Epithelial cell of prostate (primary cell): ENCODE data around the gene ZNF655.

ENCODE experiments used
- DNase-seq: peaks from one replicate; pipeline ENCODE4 v3.0.0-alpha.2; 2011; ENCODE audit warnings: low read depth, low spot score
- H3K27ac ChIP-seq: fragments of 450-650 bp; 2 replicates; pipeline ENCODE4 v1.5.1; 2017; ENCODE audit warnings: mild to moderate bottlenecking

Gene ZNF655

DNA sequence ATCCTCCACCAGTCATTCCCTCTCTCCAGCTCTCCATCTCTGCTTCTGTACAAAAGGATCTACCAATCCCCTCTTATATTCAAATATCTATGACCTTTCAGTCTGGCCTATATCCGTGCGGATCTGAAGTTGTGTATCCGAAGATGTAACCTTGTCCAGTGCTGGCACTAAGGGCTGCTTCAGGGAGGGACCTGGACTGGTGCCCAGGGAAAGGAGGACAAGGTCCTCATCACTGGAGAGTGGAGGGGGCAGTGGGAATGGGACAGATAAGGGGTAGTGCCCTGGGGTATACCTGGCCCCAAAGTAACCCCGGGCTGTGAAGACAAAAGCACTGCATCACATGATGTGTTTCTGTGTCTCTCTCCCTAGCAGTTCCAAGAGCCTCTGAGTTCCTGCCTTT, 41.4 kb downstream of the ZNF655 start:
- H3K27ac ChIP-seq = no peak overlapping the region
- no peak for DNase-seq

DNA sequence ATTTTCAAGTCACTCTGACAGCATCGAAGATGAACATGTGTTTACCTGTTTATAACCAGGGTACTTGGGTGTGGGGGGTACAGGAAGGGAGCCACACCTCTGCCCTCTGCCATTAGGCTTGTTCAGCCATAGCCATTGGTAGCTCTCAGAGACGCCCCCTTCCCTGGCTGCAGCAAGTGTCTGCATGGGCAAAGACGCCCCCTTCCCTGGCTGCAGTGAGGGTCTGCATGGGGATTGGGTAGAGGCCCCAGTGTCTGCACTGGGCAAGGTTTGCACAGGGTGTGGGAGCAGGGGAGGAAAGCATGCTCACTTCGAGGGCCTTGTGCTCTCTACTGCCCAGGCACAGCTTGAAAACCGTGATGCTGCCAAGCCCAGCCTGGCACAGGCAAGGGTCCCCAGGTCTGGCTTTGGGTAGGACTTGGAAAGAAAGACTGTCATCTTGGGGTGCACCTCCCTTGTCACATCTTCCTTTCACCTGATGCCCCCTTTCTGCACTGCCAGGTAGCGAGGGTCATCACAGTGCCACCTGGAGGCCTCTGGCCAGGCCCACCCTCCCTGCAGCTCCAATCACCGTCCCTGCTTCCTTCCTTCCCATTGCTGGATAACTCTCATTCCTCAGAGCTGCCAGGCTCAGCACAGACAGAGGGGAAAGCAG, 43.3 kb downstream of the ZNF655 start:
- no peak for DNase-seq
- no peak overlapping the region for H3K27ac ChIP-seq

DNA sequence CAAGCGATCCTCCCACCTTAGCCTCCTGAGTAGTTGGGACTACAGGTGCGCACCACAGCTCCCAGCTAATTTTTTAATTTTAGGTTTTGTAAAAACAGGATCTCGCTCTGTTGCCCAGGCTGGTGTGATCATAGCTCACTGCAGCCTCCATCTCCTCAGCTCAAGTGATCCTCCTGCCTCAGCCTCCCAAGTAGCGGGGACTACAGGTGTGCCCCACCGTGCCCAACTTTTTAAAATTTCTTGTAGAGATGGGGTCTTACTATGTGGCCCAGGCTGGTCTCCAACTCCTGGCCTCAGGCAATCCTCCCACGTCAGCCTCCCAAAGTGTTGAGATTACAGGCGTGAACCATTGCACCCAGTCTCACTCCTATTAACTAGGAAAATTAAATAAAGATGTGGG, 47.1 kb downstream of the ZNF655 start:
- H3K27ac ChIP-seq = no peak overlapping the region
- DNase-seq = no peak

DNA sequence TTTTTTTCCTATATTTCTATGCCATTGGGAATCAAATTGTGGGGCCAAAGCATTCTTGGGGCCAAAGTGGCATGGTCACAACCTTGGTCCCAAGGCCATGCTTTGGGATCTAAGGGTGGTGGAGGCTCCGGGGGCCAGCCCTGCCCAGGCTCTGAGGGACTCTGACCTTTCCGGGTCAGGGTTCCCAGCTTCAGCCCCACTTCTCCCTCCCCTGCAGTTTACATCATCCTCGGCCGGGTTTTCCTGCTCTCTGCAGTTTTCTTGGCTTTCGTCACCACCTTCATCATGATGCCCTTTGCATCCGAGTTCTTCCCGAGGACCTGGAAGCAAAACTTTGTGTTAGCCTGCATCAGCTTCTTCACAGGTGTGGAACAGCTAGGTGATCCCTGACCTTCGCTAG, 48.1 kb downstream of the ZNF655 start:
- DNase-seq = no peak
- H3K27ac ChIP-seq = no peak overlapping the region

DNA sequence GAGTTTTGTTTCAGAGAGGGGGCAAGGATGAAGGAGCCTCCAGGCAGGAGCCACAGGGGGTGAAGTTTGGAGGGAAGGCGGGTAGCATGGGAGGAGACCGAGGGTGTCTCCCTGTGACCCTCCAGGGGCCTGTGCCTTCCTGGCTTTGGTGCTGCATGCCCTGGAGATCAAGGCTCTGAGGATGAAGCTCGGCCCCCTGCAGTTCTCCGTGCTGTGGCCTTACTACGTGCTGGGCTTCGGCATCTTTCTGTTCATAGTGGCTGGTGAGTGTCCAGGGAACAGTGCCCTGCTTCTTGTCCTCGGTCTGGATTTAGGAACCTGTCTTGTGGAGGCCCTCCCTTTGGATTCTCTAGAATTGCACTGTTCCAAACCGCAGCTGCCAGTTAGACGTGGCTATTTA, 49.1 kb downstream of the ZNF655 start:
- DNase-seq = no peak
- H3K27ac ChIP-seq = no peak overlapping the region

DNA sequence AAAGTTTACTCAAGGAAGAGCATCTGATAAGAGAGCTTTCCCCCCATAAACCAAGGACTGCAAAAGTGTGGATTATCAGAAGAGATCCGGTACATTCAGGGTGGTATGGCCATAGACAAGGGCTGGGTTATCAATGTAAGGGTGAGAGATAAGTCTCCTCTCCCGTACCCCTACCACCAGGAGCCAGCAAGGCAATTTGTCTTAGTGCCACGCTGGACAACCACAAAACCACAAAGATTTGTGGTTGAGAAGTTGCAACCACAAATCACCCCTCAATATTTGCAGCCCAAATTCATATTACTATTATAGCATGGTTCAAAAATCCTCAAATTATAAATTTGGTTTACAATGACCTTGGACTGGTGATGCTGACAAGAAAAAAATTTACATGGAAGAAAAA, 56.1 kb downstream of the ZNF655 start:
- no peak for DNase-seq
- no peak overlapping the region for H3K27ac ChIP-seq

DNA sequence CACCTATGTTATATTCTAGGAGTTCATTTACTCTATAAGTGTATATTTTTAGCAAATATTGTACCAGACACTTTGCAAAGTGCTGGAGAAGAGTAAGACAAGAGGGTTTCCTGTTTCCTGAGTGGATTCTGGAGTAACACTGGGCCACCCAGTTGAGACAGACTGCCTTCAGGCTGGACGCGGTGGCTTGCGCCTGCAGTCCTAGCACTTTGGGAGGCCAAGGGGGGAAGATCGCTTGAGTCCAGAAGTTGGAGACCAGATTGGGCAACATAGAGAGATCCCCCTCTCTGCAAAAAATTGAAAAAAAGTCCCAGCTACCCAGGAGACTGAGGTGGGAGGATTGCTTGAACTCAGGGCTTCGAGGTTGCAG, 57.5 kb downstream of the ZNF655 start:
- DNase-seq = no peak
- peak overlapping the region; percentile 78 for H3K27ac ChIP-seq

DNA sequence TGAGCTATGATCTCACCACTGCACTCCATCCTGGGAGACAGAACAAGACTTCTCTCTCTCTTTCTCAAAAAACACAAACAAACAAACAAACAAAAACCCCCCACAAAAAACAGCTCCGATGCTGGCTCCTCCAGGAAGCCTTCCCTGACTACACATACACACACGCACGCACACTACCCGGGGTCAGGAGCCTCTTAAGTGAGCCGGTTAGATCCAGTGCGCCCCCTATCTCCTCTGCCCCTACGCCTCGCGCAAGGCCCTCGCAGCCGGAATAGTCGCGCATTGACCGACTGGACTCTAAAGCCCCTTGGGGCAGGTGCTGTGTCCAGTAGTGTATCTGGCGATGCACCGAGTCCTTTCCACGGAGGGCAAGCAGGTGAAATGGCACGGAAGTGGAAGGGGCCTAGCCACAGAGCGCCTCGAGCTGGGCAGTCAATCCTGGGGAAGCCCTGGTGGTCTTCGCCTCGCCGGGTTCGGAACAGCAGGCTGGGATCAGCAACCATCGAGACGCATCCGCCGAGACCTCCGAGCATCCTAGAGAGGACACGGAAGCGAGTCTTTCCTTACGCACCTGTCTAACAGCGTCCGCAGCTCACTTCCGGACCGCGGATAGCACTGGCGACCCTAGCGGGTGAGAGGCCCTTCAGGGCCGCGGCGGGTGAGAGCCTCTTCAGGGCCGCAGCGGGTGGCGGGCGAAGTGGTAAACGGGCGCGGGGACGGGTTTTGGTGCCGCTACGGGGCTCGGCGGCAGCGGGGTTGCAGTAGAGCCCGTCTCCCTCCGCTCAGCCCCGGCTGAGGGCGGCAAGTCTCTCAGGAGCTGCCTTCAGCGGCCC, 58.1 kb downstream of the ZNF655 start, which contains the start of gene ZSCAN25:
ZSCAN25 (plus strand) TSS at position 588 of the 833 bp plus-strand sequence. CDS start 2,661 bp downstream, outside the sequence.
- peak within 1 kb of the TSS; percentile 78 for H3K27ac ChIP-seq
- DNase-seq = peak; percentile 66

DNA sequence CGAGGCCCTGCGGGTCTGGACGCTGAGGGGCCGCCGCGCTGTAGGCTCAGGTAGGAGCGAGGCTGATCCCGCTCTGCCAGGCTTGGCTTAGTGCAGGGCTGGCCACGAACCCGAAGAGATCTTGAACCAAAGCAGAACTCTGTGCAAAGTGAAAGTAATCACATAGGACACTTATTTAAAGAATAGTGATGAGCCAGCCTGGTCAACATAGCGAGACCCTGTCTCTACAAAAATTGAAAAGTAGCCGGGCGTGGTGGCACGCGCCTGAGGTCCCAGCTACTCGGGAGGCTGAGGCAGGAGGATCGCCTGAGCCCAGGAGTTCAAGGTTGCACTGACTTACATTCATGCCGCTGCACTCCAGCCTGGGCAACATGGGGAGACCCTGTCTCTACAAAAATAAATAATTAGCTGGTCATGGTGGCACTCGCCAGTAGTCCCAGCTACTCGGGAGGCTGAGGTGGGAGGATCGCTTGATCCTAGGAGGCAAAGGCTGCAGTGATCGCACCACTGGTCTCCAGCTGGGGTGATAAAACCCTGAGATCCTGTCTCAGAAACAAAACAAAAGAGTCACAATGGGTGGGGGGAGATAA, 58.8 kb downstream of the ZNF655 start:
- H3K27ac ChIP-seq = peak overlapping the region; percentile 78
- DNase-seq = no peak

DNA sequence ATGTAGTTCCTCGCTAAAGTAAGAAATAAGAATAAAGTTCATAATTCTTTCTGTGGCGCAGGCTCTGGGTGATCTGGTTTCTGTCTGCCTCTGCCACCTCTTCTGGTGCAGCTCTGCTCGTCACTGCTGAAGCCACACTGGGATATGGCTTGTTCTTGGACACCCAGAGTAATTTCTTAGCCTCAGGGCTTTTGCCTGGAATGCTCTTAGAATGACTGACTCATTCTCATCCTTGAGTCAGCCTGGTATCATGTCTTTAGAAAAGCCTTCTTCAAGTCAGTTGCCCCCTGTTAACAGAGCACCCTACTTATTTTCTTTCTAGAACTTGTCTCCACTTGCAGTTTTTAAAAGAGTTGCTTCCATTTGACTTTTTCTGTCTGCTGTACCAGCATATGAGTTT, 60.3 kb downstream of the ZNF655 start:
- peak overlapping the region; percentile 78 for H3K27ac ChIP-seq
- DNase-seq = peak; percentile 66

DNA sequence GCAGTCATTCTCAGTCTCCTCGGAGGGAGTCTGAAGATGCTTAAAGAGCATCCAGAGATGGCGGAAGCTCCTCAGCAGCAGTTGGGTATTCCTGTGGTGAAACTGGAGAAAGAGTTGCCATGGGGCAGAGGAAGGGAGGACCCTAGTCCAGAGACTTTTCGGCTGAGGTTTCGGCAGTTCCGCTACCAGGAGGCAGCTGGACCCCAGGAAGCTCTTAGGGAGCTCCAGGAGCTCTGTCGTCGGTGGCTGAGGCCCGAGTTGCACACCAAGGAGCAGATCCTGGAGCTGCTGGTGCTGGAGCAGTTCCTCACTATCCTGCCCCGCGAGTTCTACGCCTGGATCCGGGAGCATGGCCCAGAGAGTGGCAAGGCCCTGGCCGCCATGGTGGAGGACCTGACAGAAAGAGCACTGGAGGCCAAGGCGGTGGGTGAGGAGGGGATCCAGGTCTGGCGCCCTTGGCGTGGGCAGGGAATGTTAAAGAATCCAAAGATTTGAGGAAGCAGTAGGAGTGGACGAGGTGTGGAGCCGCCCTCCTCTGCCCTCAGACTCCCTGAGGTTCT, 61.2 kb downstream of the ZNF655 start:
- no peak for DNase-seq

DNA sequence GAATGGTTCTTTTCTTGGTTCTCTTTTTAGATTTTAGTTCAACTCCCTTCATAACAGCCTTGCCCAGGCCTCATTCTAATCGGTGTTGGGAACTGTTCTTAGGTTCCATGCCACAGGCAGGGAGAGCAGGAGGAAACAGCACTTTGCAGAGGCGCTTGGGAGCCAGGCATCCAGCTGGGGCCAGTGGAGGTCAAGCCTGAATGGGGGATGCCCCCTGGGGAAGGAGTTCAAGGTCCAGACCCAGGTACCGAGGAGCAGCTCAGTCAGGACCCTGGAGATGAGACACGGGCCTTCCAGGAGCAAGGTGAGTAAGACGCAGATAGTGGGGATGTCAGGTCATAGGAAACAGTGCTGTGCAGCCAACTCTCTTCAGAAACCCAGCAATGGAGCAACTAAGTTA, 62.8 kb downstream of the ZNF655 start:
- DNase-seq = no peak
- no peak overlapping the region for H3K27ac ChIP-seq

More for the DNA sequence above, 61.2 kb downstream of the ZNF655 start:
- peak overlapping the region; percentile 78 for H3K27ac ChIP-seq

DNA sequence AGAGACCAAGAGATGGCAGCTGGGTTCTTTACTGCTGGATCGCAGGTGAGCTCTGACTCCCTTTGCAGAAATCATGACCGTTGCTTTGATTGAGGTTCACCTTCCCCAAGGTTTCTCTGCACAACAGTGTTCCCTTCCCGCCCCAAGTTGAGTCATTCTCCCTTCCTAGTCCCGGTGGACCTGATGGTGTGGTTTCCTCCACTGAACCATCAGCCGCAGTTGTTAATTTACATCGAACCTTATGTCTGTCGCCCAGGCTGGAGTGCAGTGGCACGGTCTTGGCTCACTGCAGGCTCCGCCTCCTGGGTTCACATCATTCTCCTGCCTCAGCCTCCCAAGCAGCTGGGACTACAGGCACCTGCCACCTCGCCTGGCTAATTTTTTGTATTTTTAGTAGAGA, 64.2 kb downstream of the ZNF655 start:
- no peak for DNase-seq
- H3K27ac ChIP-seq = peak overlapping the region; percentile 59

DNA sequence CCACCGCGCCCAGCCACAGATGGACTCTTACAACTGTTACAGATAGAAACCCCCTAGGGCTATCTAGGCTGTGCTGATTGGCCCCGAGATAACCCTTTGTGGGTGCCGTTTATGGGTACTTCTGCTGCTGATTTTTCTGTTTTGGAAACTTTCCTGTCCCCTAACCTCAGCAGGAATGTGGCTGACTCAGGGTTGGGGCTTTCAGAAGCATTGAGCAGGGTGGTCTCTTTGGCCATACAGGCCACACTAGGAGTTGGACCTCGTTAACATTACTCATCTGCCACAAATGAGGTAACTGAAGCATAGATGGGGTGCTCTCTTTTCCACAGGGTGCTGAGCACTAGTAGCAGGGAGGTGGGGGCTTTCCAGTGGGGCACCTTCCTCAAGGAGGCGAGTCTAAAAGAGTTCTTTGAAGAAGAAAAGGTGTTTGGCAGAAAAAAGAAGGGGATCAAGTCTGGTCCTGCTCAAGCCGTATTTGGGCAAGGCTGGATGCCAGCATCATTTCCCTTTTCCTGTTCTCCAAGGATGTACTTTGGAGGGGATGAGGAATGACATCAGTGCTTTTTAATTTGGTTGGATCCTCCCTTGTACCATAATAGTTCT, 64.8 kb downstream of the ZNF655 start:
- DNase-seq = no peak
- H3K27ac ChIP-seq = peak overlapping the region; percentile 59

DNA sequence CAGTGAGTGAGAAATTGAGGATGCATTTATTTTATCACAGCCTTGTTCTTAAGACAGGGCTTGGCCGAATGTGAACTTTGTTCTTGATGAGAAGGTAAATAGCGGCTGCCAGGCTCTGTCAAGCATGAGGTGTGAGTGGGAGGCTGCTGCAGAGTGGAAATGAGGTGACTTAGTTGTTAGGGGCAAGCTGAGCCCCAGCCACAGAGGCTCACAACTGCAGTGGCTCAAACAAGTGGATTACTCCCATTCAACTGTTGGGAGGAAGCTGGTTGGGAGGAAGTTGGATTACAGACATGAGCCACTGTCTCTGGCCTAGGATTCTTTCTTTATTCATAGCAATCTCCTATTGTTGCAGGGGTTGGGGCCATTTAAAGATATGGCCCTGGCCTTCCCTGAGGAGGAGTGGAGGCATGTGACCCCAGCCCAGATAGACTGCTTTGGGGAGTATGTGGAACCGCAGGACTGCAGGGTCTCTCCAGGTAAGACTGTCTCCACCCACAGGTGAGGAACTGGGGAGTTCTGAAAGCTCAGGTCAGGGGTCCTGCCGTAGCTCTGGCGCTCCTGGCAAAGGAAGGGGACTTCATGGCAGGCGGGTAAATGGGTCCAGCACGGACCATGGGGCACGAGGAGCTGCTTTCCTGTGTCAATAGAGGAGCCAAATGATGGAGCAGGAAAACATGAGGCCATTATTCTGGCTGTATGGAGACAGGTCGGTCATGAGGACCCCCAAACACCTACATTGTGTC, 65.4 kb downstream of the ZNF655 start:
- no peak for DNase-seq
- H3K27ac ChIP-seq = peak overlapping the region; percentile 59

DNA sequence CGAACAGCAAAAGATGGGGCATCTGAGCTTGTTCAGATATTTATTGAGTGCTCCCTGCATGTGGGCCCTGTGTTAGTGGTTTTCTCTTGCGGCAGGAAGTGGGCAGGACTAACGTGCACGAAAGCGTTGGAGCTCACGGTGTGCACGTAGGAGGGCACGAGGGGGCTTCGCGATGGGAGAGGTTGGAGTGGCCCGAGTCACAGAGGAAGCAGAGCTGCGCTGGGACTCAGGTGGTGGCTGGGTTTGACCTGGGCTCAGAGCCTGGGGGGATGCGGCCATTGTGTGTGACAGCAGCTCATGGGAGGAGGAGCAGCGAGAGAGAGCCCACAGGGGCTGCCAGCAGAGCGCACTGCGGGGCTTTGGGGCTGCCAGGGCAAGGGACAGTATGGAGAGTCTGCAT, 66.0 kb downstream of the ZNF655 start:
- H3K27ac ChIP-seq = no peak overlapping the region
- no peak for DNase-seq

DNA sequence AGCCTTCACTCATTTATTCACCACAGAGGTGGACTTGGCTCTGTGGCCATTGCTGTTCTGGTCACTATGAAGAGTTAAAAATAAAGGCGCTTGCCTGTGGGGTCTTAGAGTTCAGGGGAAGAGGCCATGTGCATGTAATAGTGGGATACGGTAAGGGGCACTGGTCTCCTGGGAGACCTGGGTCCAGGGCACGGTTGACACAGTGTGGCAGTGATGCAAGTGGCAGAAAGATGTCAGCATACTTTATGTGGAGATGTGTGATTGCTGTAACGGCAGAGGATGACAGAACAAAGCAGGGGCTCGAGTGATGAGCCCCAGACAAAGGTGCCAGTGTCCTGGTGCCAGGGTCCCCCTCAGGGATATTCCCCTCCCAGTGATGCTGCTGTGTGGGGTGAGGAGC, 66.9 kb downstream of the ZNF655 start:
- DNase-seq = no peak
- no peak overlapping the region for H3K27ac ChIP-seq

DNA sequence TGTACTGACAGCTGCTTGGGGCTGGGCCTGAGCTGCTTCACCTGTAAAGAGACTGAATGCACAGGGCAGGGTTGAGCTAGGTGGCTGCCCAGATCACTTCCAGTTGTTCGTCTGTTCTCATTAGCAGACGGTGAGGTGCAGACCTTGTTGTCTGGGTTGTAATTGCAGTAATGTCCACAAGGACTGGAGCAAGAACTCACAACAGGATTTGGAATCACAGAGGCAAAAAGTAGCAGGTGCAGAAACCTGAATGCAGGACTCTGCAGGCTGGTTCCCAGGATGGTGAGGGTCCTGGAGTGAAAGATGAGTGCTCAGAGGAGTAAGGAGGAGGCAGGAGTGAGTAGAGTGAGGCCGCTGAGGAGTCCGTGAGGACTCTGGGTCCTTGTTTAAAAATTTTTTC, 67.5 kb downstream of the ZNF655 start:
- no peak overlapping the region for H3K27ac ChIP-seq
- DNase-seq = no peak
